ENCODE results near the gene ARL4A.

ARL4A gene

GRCh38 chr7:12725575-12726316, 38.3 kb downstream of the ARL4A start:
- no peak for DNase-seq (ENCODE audit: low read depth in 3 of 3)

GRCh38 chr7:12726908-12727307, 39.5 kb downstream of the ARL4A start:
- no peak for DNase-seq (ENCODE audit: low read depth in 3 of 3)

GRCh38 chr7:12727455-12728191, 40.2 kb downstream of the ARL4A start:
- DNase-seq (ENCODE audit: low read depth in 3 of 3): no peak

DNA sequence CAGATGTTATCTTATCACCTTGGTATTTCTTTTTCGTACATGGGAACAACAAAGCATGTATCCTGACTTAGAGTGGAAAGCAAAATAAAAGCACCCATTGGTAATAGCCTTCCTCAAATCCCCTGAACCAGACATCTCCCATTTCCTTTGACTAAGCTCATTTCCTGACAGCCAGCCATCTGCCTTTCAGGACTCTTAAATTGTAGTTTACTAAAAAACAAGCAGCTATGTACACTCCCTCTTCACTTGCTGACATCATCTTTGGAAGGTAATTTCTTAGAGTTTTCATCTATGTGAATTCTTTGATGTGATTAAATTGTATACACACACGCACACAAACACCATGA, 40.7 kb downstream of the ARL4A start:
- no peak for DNase-seq (ENCODE audit: low read depth in 3 of 3)

GRCh38 chr7:12729112-12729511, 41.7 kb downstream of the ARL4A start:
- DNase-seq (ENCODE audit: low read depth in 3 of 3): no peak

GRCh38 chr7:12730523-12730922, 43.1 kb downstream of the ARL4A start:
- DNase-seq (ENCODE audit: low read depth in 3 of 3): no peak

DNA sequence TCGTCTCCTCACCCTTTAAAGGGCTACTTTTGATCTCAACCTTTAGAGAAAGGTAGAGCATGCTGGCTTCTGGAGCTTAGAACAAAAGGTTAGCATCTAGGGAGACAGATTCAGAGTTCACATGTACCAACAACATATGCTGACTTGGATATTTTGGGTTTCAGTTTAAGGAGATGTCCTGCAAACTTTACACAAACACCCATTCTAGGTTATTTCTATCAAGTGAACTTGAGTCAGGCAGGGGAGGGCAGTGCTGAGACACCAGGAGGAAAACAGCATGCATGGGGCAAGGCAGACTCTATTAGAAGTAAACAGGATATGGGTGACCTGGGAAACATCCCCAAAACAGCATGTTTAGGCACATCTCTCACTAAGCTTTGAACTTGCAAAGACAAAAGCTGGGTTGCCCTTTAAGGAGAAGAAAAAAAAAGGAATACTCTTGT, 43.8 kb downstream of the ARL4A start:
- no peak for DNase-seq (ENCODE audit: low read depth in 3 of 3)

DNA sequence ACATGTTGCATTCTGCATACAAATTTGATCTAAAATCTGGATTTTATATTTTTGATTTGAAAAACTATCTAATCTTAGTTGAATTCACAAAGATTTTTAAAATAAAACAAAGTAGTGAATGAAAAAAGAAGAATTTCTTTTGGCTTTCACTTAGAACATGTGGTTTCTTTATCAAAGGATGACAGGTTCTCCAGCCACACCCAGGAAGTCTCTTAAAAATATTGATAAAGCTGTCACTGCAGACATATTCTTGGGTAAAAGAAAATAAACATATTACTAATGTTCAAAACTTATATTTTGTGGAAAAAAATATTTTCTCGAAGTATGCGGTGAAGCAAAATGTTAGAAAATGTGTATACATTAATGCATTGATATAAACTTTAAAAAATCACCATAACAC, 44.3 kb downstream of the ARL4A start:
- no peak for DNase-seq (ENCODE audit: low read depth in 3 of 3)

DNA sequence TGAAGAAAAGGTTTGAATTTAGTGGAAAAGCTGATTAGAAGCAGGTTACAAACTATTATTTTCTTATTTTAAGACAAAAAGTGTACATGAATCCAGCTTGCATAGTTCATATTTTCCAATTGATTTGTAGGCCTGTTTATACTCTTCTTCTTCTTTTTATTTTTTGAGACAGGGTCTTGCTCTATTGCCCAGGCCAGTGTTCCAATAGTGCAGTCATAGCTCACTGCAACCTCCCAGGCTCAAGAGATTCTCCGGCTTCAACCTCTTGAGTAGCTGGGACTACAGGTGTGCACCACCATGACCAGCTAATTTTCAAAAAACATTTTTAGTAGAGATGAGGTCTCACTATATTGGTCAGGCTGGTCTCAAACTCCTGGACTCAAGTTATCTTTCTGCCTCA, 45.0 kb downstream of the ARL4A start:
- no peak for DNase-seq (ENCODE audit: low read depth in 3 of 3)

DNA sequence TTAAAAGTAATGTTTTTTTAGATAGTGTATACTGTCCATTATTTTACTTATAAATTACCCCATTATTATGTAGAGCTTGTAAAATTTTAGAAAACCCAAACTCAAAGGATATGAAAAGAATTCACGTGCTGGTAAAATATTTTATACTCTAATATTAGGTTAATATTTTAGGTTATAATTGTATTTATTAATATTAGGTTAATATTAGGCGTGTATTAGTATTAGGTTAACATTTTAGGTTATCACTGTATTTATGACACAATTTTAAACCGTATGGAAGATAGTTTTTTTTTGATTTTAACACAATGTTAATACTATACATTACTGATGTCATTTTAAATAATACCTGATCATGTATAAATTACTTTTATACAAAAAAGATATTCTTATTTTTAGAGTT, 48.5 kb downstream of the ARL4A start:
- no peak for DNase-seq (ENCODE audit: low read depth in 3 of 3)

- no peak for DNase-seq (ENCODE audit: low read depth in 3 of 3)
These were observed 49.9 kb downstream of the ARL4A start for GRCh38 chr7:12737373-12737772.

DNA sequence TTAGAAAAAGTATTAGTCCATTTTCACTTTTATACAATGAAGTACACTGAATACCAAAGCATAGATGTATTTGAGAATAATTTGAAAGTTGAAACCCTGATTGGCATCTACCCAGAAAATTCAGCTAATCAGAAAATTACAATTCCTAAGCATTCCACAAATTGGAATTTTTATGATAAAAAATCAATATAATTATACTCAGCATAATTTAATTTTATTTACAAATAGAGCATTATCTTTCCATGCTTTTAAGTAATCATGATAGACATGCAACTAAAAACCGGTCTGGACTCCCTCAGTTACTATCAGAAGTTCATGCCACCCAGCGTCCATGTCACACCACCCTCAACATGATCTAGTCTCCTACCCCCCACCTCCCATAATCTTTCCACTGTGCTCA, 50.4 kb downstream of the ARL4A start:
- DNase-seq (ENCODE audit: low read depth in 3 of 3): no peak

DNA sequence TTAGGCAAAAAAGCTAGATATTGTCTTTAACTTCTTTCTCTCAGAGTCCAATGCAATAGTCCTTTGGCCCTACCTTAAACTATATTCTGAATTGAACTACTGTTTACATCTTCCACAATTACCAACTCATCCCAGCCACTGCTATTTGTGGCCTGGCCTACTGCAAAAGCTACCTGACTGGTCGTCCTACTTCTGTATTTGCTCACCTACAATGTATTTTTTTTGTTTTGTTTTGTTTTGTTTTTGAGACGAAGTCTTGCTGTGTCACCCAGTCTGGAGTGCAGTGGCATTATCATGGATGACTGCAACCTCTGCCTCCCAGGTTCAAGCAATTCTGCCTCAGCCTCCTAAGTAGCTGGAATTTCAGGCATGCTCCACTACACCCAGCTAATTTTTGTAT, 51.2 kb downstream of the ARL4A start:
- no peak for DNase-seq (ENCODE audit: low read depth in 3 of 3)

Data from stimulated activated CD4-positive, alpha-beta T cell treated with anti-CD3 and anti-CD28 coated beads, TNF-alpha, amount 100 ng/mL, for 24 hours (primary cell).